Measurements from ENCODE around the gene PLEK2.
"Not testable (repeated sequence)": the region's sequence is repeated elsewhere in the genome, so short reads cannot be mapped to it uniquely, and the experiment has no call there.

The PLEK2 gene

GRCh38 chr14:67426983-67427606 is 15.1 kb upstream of the PLEK2 start:
- peak; percentile 90 for DNase-seq

DNA sequence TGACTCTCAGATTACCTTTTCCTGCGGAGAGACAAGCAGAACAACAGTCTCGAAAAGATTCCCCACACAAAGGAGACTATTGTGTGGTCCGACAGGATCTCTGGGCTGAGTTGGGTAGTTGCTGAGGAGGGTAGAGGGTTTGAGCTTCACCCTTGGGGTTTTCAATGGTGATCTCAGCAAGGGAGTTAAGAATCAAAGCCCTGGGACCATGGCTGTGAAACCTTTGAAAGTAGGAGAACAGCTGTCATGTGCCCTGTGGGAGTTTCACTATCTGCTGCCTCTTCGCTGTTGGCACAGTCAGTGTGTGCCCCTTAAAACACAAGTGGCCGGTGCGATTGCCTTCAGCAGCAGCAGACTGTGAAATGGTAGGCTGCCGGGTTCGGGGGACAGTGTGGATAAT is 14.2 kb upstream of the PLEK2 start:
- DNase-seq = no peak

DNA sequence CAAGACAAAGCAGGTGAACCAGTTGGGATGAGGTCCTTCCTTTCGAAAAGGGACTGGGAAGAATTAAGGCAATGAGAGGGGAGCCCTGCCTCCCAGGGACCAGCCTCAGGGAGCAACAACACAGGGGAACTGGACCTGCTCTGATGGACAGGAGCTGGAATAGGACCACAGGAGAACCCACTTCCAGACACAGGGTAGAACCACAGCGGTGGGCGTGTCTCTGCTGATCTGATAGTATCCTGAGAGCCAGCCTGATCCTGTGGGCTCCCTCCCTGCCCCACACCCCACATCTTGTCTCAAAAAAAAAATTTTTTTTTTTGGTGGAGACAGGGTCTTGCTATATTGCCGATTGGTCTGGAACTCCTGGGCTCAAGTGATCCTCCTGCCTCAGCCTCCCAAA is 13.6 kb upstream of the PLEK2 start:
- no peak for DNase-seq

GRCh38 chr14:67424539-67424938 is 12.6 kb upstream of the PLEK2 start:
- no peak for DNase-seq

GRCh38 chr14:67423424-67423823 is 11.5 kb upstream of the PLEK2 start:
- DNase-seq = no peak

GRCh38 chr14:67421356-67422224 is 9.6 kb upstream of the PLEK2 start:
- no peak for DNase-seq

DNA sequence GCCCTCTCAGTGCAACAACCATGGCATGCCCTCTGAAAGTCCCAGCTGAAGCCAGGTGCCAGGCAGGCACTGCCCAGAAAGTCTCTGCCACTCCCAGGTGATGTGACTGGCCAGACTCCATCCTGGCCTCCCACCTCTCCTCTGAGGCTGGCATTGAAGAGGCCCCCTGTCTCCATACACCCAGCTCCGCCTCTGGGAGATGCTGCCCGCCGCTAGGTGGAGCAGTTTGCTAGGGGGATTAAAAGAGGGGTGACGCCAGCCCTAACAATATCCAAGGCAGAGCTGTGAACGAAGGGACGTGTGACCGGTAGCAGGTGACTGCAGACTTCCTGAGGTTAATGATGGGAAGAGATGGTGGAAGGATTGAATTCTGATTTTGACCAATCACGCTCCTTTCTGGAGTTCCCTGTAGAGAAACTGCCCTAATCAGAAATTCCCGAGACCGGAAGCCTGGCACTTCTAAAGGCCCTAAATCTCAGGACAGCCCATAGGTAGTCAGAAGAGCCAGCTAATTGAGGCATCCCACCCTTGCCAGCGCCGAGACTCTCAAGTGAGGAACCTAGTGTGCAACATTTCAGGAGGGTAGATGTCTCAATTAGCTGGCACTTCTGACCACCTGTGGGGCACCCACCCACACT is 8.3 kb upstream of the PLEK2 start:
- no peak for DNase-seq

GRCh38 chr14:67418401-67419191 is 6.6 kb upstream of the PLEK2 start:
- DNase-seq = no peak

DNA sequence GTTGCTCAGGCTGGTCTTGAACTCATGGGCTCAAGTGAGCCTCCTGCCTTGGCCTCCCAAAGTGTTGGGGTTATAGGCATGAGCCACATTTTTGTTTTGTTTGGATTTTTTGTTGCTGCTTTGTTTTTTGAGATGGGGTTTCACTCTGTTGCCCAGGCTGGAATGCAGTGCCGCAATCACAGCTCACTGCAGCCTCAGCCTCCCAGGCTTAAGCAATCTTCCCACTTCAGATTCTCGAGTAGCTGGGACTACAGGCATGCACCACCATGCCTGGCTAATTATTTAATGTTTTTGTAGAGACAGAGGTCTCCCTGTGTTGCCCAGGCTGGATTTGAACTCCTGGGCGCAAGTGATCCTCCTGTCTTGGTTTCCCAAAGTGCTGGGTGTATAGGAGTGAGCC is 5.7 kb upstream of the PLEK2 start:
- DNase-seq = no peak

DNA sequence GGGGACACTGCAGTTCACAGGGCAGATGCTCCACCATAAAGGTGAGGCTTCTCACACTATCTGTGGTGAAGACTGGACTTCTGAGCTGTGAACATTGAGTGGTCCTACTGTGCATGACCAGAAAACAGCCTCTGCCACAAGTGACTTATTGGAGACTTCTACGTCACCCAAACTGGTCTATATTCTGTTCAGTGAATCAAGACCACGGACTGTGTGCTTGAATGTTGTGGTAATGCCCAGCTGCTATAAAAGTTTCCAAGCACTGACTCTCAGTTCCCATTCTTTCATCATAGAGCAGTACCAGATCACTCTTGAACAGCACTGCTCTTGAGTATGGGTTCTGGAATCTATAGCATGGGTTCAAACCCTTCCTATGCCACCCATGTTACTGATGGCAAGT is 4.8 kb upstream of the PLEK2 start:
- DNase-seq = no peak

GRCh38 chr14:67416085-67416484 is 4.1 kb upstream of the PLEK2 start:
- no peak for DNase-seq

DNA sequence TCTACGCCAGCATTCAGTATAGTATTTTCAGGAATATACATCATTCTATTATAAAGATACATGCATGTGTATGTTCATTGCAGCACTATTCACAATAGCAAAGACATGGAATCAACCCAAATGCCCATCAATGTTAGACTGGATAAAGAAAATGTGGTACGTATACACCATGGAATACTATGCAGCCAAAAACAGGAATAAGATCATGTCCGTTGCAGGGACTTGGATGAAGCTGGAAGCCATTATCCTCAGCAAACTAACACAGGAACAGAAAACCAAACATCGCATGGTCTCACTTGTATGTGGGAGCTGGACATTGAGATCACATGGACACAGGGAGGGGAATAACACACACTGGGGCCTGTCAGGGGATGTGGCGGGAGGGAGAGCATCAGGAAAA is 3.6 kb upstream of the PLEK2 start:
- DNase-seq = not testable (repeated sequence)

GRCh38 chr14:67413806-67414769 is 2.1 kb upstream of the PLEK2 start:
- peak; percentile 4 for DNase-seq

GRCh38 chr14:67411370-67411769 is 595 bp downstream of the PLEK2 start:
- peak; percentile 4 for DNase-seq

GRCh38 chr14:67410313-67410712 is 1.7 kb downstream of the PLEK2 start:
- no peak for DNase-seq

GRCh38 chr14:67409461-67409860 is 2.5 kb downstream of the PLEK2 start:
- peak; percentile 11 for DNase-seq

DNA sequence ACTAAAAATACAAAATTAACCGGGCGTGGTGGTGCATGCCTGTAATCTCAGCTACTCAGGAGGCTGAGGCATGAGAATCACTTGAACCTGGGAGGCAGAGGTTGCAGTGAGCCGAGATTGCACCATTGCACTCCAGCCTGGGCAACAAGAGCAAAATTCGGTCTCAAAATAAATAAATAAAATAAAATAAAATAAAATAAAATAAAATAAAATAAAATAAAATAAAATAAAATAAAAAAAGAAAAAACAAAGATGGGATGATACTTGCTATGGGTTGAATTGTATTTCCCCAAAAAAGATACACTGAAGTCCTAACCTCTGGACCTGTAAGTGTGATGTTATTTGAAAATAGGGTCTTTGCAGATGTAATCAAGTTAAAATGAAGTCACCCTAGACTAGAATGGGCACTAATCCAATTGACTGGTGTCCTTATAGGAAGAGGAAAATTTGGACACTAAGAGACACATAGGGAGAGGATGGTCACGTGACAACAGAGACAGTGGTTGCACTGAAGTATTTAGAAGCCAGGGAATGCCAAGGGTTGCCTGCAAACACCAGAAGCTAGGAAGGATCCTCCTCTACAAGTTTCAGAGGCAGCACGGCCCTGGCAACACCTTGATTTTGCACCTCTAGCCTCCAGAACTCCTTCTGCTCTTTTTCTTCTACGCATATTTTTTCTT is 3.7 kb downstream of the PLEK2 start:
- DNase-seq = not testable (repeated sequence)

GRCh38 chr14:67405771-67406170 is 6.2 kb downstream of the PLEK2 start:
- DNase-seq = no peak

DNA sequence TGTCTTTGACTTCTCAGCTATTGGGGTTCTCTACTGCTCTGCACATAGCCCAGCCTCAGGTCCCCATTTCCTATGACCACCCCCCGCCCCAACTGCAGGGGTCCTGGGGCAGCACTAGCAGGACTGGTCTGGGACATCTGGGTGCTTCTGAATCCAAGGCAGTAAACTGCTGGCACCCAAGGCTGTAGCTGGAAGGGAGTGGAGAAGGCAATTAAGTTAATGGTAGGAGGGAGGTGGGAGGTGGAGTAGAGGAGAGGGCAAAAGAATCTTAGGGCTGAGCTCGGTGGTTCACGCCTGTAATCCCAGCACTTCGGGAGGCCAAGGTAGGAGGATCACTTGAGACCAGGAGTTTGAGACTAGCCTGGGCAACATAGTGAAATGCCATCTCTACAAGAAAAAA is 11.5 kb downstream of the PLEK2 start:
- no peak for DNase-seq

DNA sequence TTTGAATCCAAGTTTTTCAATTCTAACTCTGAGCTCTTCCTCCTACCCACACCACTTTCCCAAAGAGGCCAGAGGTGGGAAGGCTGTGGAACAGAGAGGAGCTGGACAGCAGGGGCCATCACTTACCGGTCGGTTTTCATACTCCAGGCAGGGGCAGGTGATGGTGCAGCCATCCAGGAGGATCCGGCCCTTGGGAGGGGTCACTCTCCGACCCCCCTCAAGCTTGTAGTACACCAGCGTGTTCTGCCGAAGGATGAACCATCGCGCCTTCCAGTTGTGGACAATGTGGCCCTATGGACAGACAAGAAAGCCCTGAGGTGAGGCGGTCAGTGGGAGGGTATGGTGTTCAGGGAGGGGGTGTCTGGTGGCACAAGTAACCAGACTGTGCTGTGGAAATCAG is 14.4 kb downstream of the PLEK2 start:
- no peak for DNase-seq

DNA sequence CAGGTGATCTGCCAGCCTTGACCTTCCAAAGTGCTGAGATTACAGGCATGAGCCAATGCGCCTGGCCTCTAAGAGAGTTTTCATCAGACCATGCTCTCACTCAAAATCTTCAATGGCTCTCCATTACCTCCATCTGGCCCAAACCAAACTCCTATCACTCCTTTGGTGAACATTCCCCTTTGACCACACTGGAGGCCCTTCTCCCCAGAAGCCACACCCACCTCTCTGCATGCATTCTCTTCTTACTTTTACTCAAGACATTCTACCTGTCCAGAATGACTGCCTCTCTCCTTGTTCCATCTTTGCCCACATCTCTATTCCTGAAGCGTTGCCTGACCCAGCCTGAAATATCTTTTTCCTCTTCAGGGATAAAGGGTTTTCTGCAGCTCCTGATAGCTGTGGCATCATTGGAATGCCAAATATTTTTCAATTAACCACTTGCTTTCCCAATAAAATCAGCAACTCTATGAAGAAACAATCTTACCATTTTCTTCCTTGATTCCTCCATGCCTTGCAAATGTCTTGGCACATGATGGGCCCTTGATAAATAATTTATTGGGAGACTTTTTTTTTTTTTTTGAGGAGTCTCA is 15.5 kb downstream of the PLEK2 start:
- DNase-seq = no peak

Measured in eye (tissue), 1 donor.